HG02763 (cell line): ENCODE data around the gene PHF21B.

ENCODE experiments used
- ATAC-seq: cut with Tn5 transposase; IDR thresholded peaks from one replicate; pipeline ENCODE4 v1.9.1; 2021; ENCODE audit warnings: mild to moderate bottlenecking, moderate library complexity; ENCODE audit not compliant: unreplicated experiment

Gene PHF21B

GRCh38 chr22:44992166-44992565 lies 17.6 kb downstream of the PHF21B start:
- no peak for ATAC-seq

- no peak for ATAC-seq
Observed at GRCh38 chr22:44991218-44991617, 18.6 kb downstream of the PHF21B start.

- no peak for ATAC-seq
Observed at GRCh38 chr22:44990810-44991209, 19.0 kb downstream of the PHF21B start.

GRCh38 chr22:44990328-44990727 lies 19.5 kb downstream of the PHF21B start:
- ATAC-seq: no peak

GRCh38 chr22:44988671-44989070 lies 21.1 kb downstream of the PHF21B start:
- no peak for ATAC-seq

- no peak for ATAC-seq
Observed at GRCh38 chr22:44986926-44987325, 22.9 kb downstream of the PHF21B start.

- no peak for ATAC-seq
Observed at GRCh38 chr22:44985906-44986527, 23.8 kb downstream of the PHF21B start.

GRCh38 chr22:44983878-44984482 lies 25.8 kb downstream of the PHF21B start:
- ATAC-seq: no peak

- ATAC-seq: no peak
Observed at GRCh38 chr22:44982445-44982844, 27.4 kb downstream of the PHF21B start.

GRCh38 chr22:44981857-44982256 lies 27.9 kb downstream of the PHF21B start:
- no peak for ATAC-seq

GRCh38 chr22:44979154-44979553 lies 30.7 kb downstream of the PHF21B start:
- ATAC-seq: no peak

GRCh38 chr22:44975427-44976262 lies 34.2 kb downstream of the PHF21B start:
- ATAC-seq: no peak

- ATAC-seq: no peak
Observed at GRCh38 chr22:44974454-44974853, 35.4 kb downstream of the PHF21B start.

- ATAC-seq: no peak
Observed at GRCh38 chr22:44973829-44974228, 36.0 kb downstream of the PHF21B start.

GRCh38 chr22:44972363-44973083 lies 37.3 kb downstream of the PHF21B start:
- ATAC-seq: no peak

GRCh38 chr22:44971651-44972362 lies 38.0 kb downstream of the PHF21B start:
- ATAC-seq: no peak

GRCh38 chr22:44970291-44970690 lies 39.5 kb downstream of the PHF21B start:
- no peak for ATAC-seq

- ATAC-seq: no peak
Observed at GRCh38 chr22:44969817-44970216, 40.0 kb downstream of the PHF21B start.

GRCh38 chr22:44968736-44969135 lies 41.1 kb downstream of the PHF21B start:
- no peak for ATAC-seq

GRCh38 chr22:44965171-44965570 lies 44.6 kb downstream of the PHF21B start:
- ATAC-seq: no peak

GRCh38 chr22:44964722-44965078 lies 45.1 kb downstream of the PHF21B start:
- no peak for ATAC-seq
